Thyroid gland (tissue), 4 donors: ENCODE measurements around the gene CEMIP2. TPM values are rescaled to one million over a fixed set of nuclear protein-coding genes. Genes with fewer than 3 reads are reported as not detected.
A peak's percentile ranks its signal among the peaks of the same experiment; 100 is the strongest.

ENCODE experiments used
- DNase-seq, 2 donors: peaks; one replicate each; pipeline ENCODE4 v3.0.0-alpha.2; 2019
- H3K27ac ChIP-seq, 3 donors: fragments of 200-600 bp; sonication (generic); 1 replicate in 2 of 3; 2 replicates in 1 of 3; pipeline ENCODE4 v1.5.1; 2016 to 2019; ENCODE audit warnings: mild to moderate bottlenecking in 1 of 3, moderate library complexity in 1 of 3
- H3K27me3 ChIP-seq: fragments of 200-600 bp; sonication (generic); one replicate; pipeline ENCODE4 v1.5.1; 2019
- H3K36me3 ChIP-seq, 2 donors: fragments of 200-600 bp; sonication (generic); one replicate each; pipeline ENCODE4 v1.5.1; 2016 to 2019
- H3K4me1 ChIP-seq, 2 donors: fragments of 200-600 bp; sonication (generic); one replicate each; pipeline ENCODE4 v1.5.1; 2017 to 2019
- H3K4me3 ChIP-seq, 3 donors: fragments of 200-600 bp; sonication (generic); replicated peaks in 1 of 3; 1 replicate in 2 of 3; 2 replicates in 1 of 3; pipeline ENCODE4 v1.5.1; 2016; ENCODE audit warnings: mild to moderate bottlenecking in 1 of 3
- H3K9me3 ChIP-seq: fragments of 200-600 bp; sonication (generic); one replicate; pipeline ENCODE4 v1.5.1; 2017
- CTCF ChIP-seq, 6 experiments: fragments of 200-600 bp in 3 of 6; fragments of 450-650 bp in 3 of 6; sonication (generic) in 3 of 6; IDR thresholded peaks; one replicate each; pipeline ENCODE4 v1.5.1; 2016 to 2019; ENCODE audit warnings: antibody characterized with exemption in 6 of 6, mild to moderate bottlenecking in 2 of 6, inconsistent platforms in 1 of 6, moderate library complexity in 1 of 6
- POLR2A ChIP-seq, 2 donors: fragments of 450-650 bp; IDR thresholded peaks; one replicate each; pipeline ENCODE4 v1.6.1; 2017; ENCODE audit warnings: antibody characterized with exemption in 2 of 2, mild to moderate bottlenecking in 2 of 2, moderate library complexity in 1 of 2
- WGBS, 2 donors: methylation state at CpG; one replicate each; pipeline ENCODE4 v1.1.5; 2017; 5-methylcytosine and 5-hydroxymethylcytosine counted together
- intact Hi-C: fragments of 100-400 bp; cut with DNase I; formaldehyde crosslinking; loops from one replicate; pipeline ENCODE4 v1.15.1; 2023
- total RNA-seq, 4 donors: library from RNA; depleted of rRNA; stranded (reverse); fragments of >200 nt; gene quantifications; one replicate each; pipeline ENCODE4 v1.2.3, GENCODE V29; 2016

Gene CEMIP2
- total RNA-seq, 4 donors from 2014 or later = 29.6 to 111 (median 34.0) TPM

- intact Hi-C loops = no loop called here
- DNase-seq = no peak
- TF ChIP-seq CTCF (IDR thresholded peaks at IDR 0.05) = no peak
- TF ChIP-seq POLR2A (IDR thresholded peaks at IDR 0.05) = no peak
- H3K4me1 ChIP-seq = peaks cover 19 to 27% of the 10 kb centered on the region in 2 donors
- no peak overlapping the region for H3K4me3 ChIP-seq
- no peaks in the 10 kb centered on the region for H3K9me3 ChIP-seq
- no peaks in the 10 kb centered on the region for H3K36me3 ChIP-seq
- H3K27ac ChIP-seq = no peak overlapping the region
- H3K27me3 ChIP-seq = no peaks in the 10 kb centered on the region
Measured at GRCh38 chr9:71763832-71764231, 4.5 kb downstream of the CEMIP2 start.

DNA sequence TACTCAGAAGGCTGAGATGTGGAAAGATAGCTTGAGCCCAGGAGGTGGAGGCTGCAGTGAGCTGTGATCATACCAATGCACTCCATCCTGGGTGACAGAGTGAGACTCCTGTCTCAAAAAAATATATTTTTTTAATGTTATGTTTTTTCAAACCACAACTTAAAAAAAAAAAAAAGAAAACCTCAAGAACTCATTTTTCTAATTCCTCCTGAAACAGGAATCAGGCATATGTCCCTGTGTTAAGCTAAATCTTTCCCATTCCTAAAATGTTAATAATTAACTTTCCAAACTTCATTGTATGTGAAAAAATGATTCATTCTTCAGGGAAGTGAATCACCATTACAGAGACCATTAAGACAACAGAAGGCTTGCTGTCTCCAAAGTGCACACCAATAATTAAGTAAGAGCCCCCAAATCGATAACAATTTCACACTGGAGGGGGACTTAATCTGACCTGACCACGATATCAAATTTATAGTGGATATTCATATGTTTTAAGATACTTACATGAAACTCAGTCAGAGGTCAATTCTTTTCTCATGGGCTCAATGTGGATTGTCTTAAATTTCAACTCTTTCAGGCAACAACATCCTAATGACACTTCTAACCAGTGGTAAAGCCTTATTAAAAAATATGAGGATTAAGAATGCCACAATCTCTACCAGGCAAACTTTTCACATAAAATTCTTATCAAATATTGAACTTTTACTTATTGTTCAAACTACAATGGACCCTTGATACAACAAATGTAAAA lies 5.2 kb downstream of the CEMIP2 start:
- peaks cover 27 to 35% of the 10 kb centered on the region in 2 donors for H3K4me1 ChIP-seq
- no peaks in the 10 kb centered on the region for H3K27me3 ChIP-seq
- intact Hi-C loops = no loop called here
- WGBS, 2 donors = 86 to 88% methylated on average over 2 of the region's 2 CpGs
- no peaks in the 10 kb centered on the region for H3K36me3 ChIP-seq
- TF ChIP-seq POLR2A (IDR thresholded peaks at IDR 0.05) (no peak), CTCF (IDR thresholded peaks at IDR 0.05) (no peak)
- no peaks in the 10 kb centered on the region for H3K9me3 ChIP-seq
- no peak overlapping the region for H3K4me3 ChIP-seq
- H3K27ac ChIP-seq = no peak overlapping the region
- no peak for DNase-seq

- Histone ChIP-seq H3K4me1 (peaks cover 23 to 39% of the 10 kb centered on the region in 2 donors), H3K27ac (no peak overlapping the region), H3K27me3 (no peaks in the 10 kb centered on the region), H3K36me3 (no peaks in the 10 kb centered on the region), H3K4me3 (no peak overlapping the region), H3K9me3 (no peaks in the 10 kb centered on the region)
- TF ChIP-seq POLR2A (IDR thresholded peaks at IDR 0.05) (no peak), CTCF (IDR thresholded peaks at IDR 0.05) (no peak)
- DNase-seq = no peak
- 76 to 84% methylated on average over 5 of the region's 5 CpGs for WGBS, 2 donors
- intact Hi-C loops = no loop called here
Measured at GRCh38 chr9:71761938-71762353, 6.4 kb downstream of the CEMIP2 start.

DNA sequence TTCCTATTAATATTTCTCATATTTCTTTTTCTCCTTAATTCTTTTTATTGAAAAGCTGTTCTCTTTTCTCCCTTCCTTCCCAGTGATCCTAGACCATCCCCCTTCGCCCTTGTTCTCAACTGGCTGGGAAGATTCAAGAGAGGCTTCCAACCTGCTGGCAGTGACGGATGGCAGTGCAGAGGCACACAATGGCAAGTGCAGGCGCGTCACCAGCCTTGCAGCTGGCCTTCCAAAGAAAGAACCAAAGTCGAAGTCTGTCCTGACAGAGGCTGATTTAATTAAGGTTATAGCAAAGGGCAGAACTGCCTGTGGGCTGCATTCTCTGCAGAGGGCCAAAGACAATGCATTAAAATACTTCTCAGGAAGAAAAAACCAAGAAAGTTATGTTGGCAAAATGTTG lies 7.4 kb downstream of the CEMIP2 start:
- intact Hi-C loops = no loop called here
- TF ChIP-seq POLR2A (IDR thresholded peaks at IDR 0.05) (no peak), CTCF (IDR thresholded peaks at IDR 0.05) (no peak)
- WGBS, 2 donors = 85 to 86% methylated on average over 5 of the region's 5 CpGs
- H3K4me3 ChIP-seq = no peak overlapping the region
- peaks cover 17 to 35% of the 10 kb centered on the region in 2 donors for H3K4me1 ChIP-seq
- DNase-seq = no peak
- no peaks in the 10 kb centered on the region for H3K27me3 ChIP-seq
- H3K9me3 ChIP-seq = no peaks in the 10 kb centered on the region
- H3K36me3 ChIP-seq = no peaks in the 10 kb centered on the region
- no peak overlapping the region for H3K27ac ChIP-seq

- Histone ChIP-seq H3K4me3 (no peak overlapping the region), H3K27ac (no peak overlapping the region), H3K36me3 (no peaks in the 10 kb centered on the region), H3K9me3 (no peaks in the 10 kb centered on the region), H3K4me1 (peaks cover 14 to 35% of the 10 kb centered on the region in 2 donors), H3K27me3 (no peaks in the 10 kb centered on the region)
- intact Hi-C loops = no loop called here
- TF ChIP-seq POLR2A (IDR thresholded peaks at IDR 0.05) (no peak), CTCF (IDR thresholded peaks at IDR 0.05) (no peak)
- WGBS, 2 donors = 73 to 77% methylated on average over 2 of the region's 2 CpGs
- peak in 1 of 2 donors; percentile 5 for DNase-seq
Measured at GRCh38 chr9:71758785-71759184, 9.5 kb downstream of the CEMIP2 start.
